ENCODE data around the gene RIN3.

- no peak for TF ChIP-seq POLR2A (IDR thresholded peaks at IDR 0.05)
- TF ChIP-seq, protein P1, sequence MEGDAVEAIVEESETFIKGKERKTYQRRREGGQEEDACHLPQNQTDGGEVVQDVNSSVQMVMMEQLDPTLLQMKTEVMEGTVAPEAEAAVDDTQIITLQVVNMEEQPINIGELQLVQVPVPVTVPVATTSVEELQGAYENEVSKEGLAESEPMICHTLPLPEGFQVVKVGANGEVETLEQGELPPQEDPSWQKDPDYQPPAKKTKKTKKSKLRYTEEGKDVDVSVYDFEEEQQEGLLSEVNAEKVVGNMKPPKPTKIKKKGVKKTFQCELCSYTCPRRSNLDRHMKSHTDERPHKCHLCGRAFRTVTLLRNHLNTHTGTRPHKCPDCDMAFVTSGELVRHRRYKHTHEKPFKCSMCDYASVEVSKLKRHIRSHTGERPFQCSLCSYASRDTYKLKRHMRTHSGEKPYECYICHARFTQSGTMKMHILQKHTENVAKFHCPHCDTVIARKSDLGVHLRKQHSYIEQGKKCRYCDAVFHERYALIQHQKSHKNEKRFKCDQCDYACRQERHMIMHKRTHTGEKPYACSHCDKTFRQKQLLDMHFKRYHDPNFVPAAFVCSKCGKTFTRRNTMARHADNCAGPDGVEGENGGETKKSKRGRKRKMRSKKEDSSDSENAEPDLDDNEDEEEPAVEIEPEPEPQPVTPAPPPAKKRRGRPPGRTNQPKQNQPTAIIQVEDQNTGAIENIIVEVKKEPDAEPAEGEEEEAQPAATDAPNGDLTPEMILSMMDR (IDR thresholded peaks at IDR 0.05) = no peak
Measured at GRCh38 chr14:92687681-92688433, 174.3 kb downstream of the RIN3 start.

Measured in suprapubic skin (tissue), 3 donors.